Measurements from ENCODE around the gene CXXC5.
A peak's percentile ranks its signal among the peaks of the same experiment; 100 is the strongest.

The CXXC5 gene

GRCh38 chr5:139645430-139645871 lies 2.7 kb upstream of the CXXC5 start:
- peaks cover 58% of the 10 kb centered on the region for H3K4me1 Mint-ChIP-seq
- H3K36me3 Mint-ChIP-seq (ENCODE audit: low read depth) = peaks cover 4% of the 10 kb centered on the region
- peaks cover 23% of the 10 kb centered on the region for H3K27me3 Mint-ChIP-seq (ENCODE audit: low read depth)
- peak overlapping the region; percentile 32 to 77 (median 62) for H3K4me3 Mint-ChIP-seq
- peak overlapping the region; percentile 87 to 98 (median 95) for H3K27ac Mint-ChIP-seq
- H3K9me3 Mint-ChIP-seq = no peaks in the 10 kb centered on the region
- no peak for TF ChIP-seq CTCF (IDR thresholded peaks at IDR 0.05; ENCODE audit: unreplicated experiment in 3 of 3)

- Mint-ChIP-seq H3K27me3 (ENCODE audit: low read depth) (peaks cover 20% of the 10 kb centered on the region), H3K9me3 (no peaks in the 10 kb centered on the region), H3K27ac (peak overlapping the region; percentile 28 to 91 (median 87)), H3K4me1 (peaks cover 52% of the 10 kb centered on the region), H3K4me3 (peak overlapping the region; percentile 77 to 88 (median 83)), H3K36me3 (ENCODE audit: low read depth) (peaks cover 4% of the 10 kb centered on the region)
- no peak for TF ChIP-seq CTCF (IDR thresholded peaks at IDR 0.05; ENCODE audit: unreplicated experiment in 3 of 3)
Observed at GRCh38 chr5:139646111-139646510, 2.0 kb upstream of the CXXC5 start.

DNA sequence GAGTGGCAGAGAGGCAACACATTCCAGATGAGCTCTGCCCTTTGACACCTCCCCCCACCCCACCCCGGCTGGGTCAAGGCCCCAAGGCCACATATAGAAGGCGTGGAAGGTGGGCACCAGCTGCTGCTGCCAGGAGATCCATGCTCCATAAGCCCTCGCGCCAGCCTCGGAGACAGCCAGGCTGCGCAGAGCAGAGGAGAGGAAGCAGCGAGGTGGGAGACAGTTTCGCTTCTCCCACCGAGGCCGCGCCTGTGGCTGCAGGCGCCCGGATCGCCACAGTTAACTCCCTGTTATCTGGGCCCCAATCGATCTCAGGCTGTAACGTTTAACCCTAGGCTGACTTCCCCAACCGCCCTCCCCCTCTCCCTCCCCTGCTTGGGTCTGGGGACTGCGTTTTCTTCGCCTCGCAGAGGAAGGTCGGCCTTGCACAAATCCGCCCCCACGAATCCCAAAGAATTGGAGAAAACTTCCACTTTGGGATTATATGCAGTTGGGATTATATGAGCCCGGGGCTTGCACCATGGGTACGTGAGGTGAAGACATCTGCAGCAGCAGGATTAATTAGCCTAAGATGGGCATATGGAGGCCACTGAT lies 1.1 kb upstream of the CXXC5 start:
- H3K9me3 Mint-ChIP-seq = no peaks in the 10 kb centered on the region
- TF ChIP-seq CTCF (IDR thresholded peaks at IDR 0.05; ENCODE audit: unreplicated experiment in 3 of 3) = no peak
- peak overlapping the region; percentile 28 to 91 (median 44) for H3K27ac Mint-ChIP-seq
- H3K4me1 Mint-ChIP-seq = peaks cover 51% of the 10 kb centered on the region
- H3K4me3 Mint-ChIP-seq = peak overlapping the region; percentile 77 to 88 (median 83)
- peaks cover 20% of the 10 kb centered on the region for H3K27me3 Mint-ChIP-seq (ENCODE audit: low read depth)
- H3K36me3 Mint-ChIP-seq (ENCODE audit: low read depth) = peaks cover 4% of the 10 kb centered on the region

DNA sequence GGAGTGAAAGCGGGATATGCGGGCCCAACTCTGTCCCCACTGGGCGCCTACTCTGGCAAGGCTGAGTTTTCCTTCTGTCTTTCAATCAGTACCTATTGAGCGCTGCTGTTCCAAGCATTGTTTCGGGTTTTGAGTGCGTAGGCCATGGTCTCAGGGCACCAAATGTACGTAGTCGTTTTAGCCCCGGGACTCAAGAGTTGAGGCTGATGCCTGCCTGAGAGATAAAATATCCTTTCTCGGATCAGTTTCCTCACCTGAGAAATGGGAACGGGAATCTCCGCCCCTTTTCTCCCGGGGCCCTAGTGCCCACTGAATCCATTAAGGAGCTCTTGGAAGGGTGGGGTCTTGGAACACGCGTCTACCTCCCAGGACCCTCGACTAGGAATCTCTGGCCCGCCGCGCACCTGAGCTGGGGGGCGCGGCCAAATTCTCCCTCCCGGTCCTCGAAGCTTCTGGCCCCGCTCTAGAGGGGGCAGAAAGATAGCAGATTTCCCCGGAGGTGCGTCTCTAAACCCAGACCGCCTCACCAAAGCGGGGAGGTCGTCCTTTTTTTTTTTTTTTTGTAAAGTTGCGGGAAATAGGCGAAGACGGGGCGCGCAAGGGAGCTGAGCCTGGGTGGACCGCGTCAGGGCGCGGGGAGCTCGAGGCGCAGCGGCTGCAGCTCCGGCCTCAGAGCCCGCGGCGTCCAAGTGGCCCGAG lies 494 bp upstream of the CXXC5 start:
- peak overlapping the region; percentile 77 to 88 (median 83) for H3K4me3 Mint-ChIP-seq
- TF ChIP-seq CTCF (IDR thresholded peaks at IDR 0.05; ENCODE audit: unreplicated experiment in 3 of 3) = no peak
- peaks cover 20% of the 10 kb centered on the region for H3K27me3 Mint-ChIP-seq (ENCODE audit: low read depth)
- H3K36me3 Mint-ChIP-seq (ENCODE audit: low read depth) = peaks cover 4% of the 10 kb centered on the region
- H3K27ac Mint-ChIP-seq = peak overlapping the region; percentile 28 to 91 (median 44)
- H3K4me1 Mint-ChIP-seq = peaks cover 52% of the 10 kb centered on the region
- H3K9me3 Mint-ChIP-seq = no peaks in the 10 kb centered on the region

DNA sequence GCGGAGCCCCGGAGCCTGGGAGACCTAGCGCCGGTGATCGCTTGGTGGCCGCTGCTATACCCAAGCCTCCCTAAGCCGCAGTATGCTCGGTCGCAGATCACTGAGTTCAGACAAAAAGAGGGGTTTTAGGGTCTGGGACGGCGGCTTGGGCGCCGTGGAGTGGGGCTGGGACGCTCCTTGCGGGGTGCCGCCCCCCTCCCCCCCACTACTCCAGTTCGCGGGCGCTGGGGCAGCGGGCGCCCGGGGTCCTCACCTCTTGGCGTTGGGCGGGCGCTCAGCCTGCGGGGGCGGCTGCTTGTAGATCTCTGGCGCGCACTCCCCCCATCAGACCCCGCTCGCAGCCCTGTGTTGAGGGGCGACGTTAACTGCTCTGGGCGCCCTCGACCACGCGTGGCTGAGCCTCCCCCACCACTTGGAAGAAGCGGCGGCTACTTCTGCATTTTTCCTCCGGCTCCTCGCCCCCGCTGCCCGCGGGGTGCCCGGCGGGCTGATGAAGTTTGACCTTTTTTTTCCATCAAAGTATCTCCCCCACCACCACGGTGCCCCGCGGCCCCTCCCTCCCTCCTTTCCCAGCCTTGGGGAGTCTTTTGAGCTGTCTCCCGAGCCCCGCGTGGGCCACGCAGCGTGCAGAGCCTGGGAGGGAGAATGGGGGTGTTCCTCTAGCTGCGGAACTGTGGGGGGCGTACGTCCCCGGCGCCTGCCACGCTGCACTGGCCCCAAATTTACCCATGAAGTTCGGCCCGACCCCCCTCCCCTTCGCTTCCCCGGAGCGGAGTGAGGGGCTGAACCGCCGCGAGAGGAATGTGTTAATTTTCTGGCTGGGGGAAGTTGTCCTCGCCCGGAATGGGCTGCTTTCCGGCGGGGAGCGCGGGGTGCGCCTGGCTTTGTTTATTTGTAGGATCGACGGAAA lies 1.2 kb downstream of the CXXC5 start:
- TF ChIP-seq CTCF (IDR thresholded peaks at IDR 0.05; ENCODE audit: unreplicated experiment in 3 of 3) = no peak
- H3K4me1 Mint-ChIP-seq = peaks cover 55% of the 10 kb centered on the region
- peaks cover 4% of the 10 kb centered on the region for H3K36me3 Mint-ChIP-seq (ENCODE audit: low read depth)

More for the DNA sequence above, 1.2 kb downstream of the CXXC5 start:
- H3K27ac Mint-ChIP-seq = peak overlapping the region; percentile 95 to 96 (median 95)
- peaks cover 20% of the 10 kb centered on the region for H3K27me3 Mint-ChIP-seq (ENCODE audit: low read depth)
- H3K4me3 Mint-ChIP-seq = peak overlapping the region; percentile 83 to 99 (median 98)
- H3K9me3 Mint-ChIP-seq = no peaks in the 10 kb centered on the region
